Measurements from ENCODE around the gene FPGS.

The FPGS gene

GRCh38 chr9:127789179-127789578, 13.5 kb upstream of the FPGS start:
- no peak overlapping the region for H3K4ac ChIP-seq (ENCODE audit: low read depth, low read length)
- whole genome bisulfite sequencing (ENCODE audit: extremely low coverage, insufficient coverage, low lambda C conversion rate) = no CpG with 5 or more reads among the region's 25 CpGs
- H3K79me2 ChIP-seq (ENCODE audit: control insufficient read depth, insufficient read depth, low read length) = peaks cover 32% of the 10 kb centered on the region
- H3K27me3 ChIP-seq (ENCODE audit: insufficient read depth, low read length, poor library complexity) = no peaks in the 10 kb centered on the region
- no peak overlapping the region for H3K27ac ChIP-seq (ENCODE audit: low read depth, low read length)
- H2BK15ac ChIP-seq (replicated peaks; ENCODE audit: low read depth) = no peak overlapping the region
- H3K36me3 ChIP-seq (ENCODE audit: control insufficient read depth, insufficient read depth, low read length) = peaks cover 34% of the 10 kb centered on the region
- H3K4me1 ChIP-seq (ENCODE audit: control insufficient read depth, low read depth, low read length) = peaks cover 3% of the 10 kb centered on the region
- H3K79me1 ChIP-seq (ENCODE audit: low read length) = peaks cover 26% of the 10 kb centered on the region
- no peak overlapping the region for H4K8ac ChIP-seq (ENCODE audit: low read depth, low read length)
- H3K56ac ChIP-seq (ENCODE audit: low read length) = no peak overlapping the region
- no peak overlapping the region for H3K4me2 ChIP-seq (ENCODE audit: low read length)
- no peak for DNase-seq
- H3K18ac ChIP-seq (ENCODE audit: low read length) = no peak overlapping the region
- no peak overlapping the region for H3K9ac ChIP-seq (ENCODE audit: low read length)
- H2BK120ac ChIP-seq (ENCODE audit: low read depth, low read length) = no peak overlapping the region
- H2AK5ac ChIP-seq (ENCODE audit: low read length) = no peak overlapping the region
- H4K5ac ChIP-seq (ENCODE audit: low read length) = no peak overlapping the region
- no peak overlapping the region for H3K4me3 ChIP-seq (ENCODE audit: low read length)
- H3K23ac ChIP-seq (ENCODE audit: low read length) = no peak overlapping the region
- H2BK5ac ChIP-seq (ENCODE audit: low read length) = no peak overlapping the region

- Histone ChIP-seq H3K56ac (ENCODE audit: low read length) (no peak overlapping the region), H3K4ac (ENCODE audit: low read depth, low read length) (no peak overlapping the region), H2BK15ac (replicated peaks; ENCODE audit: low read depth) (no peak overlapping the region), H3K4me2 (ENCODE audit: low read length) (no peak overlapping the region), H2AK5ac (ENCODE audit: low read length) (no peak overlapping the region), H4K5ac (ENCODE audit: low read length) (no peak overlapping the region), H2BK120ac (ENCODE audit: low read depth, low read length) (no peak overlapping the region), H3K79me2 (ENCODE audit: control insufficient read depth, insufficient read depth, low read length) (peaks cover 32% of the 10 kb centered on the region), H3K18ac (ENCODE audit: low read length) (no peak overlapping the region), H3K4me3 (ENCODE audit: low read length) (no peak overlapping the region), H3K27me3 (ENCODE audit: insufficient read depth, low read length, poor library complexity) (no peaks in the 10 kb centered on the region), H3K36me3 (ENCODE audit: control insufficient read depth, insufficient read depth, low read length) (peaks cover 34% of the 10 kb centered on the region), H3K23ac (ENCODE audit: low read length) (no peak overlapping the region), H3K4me1 (ENCODE audit: control insufficient read depth, low read depth, low read length) (peaks cover 3% of the 10 kb centered on the region), H3K27ac (ENCODE audit: low read depth, low read length) (no peak overlapping the region), H3K9ac (ENCODE audit: low read length) (no peak overlapping the region), H3K79me1 (ENCODE audit: low read length) (peaks cover 26% of the 10 kb centered on the region), H4K8ac (ENCODE audit: low read depth, low read length) (no peak overlapping the region), H2BK5ac (ENCODE audit: low read length) (no peak overlapping the region)
- WGBS (ENCODE audit: extremely low coverage, insufficient coverage, low lambda C conversion rate) = no CpG with 5 or more reads among the region's 9 CpGs
- no peak for DNase-seq
Observed at GRCh38 chr9:127790094-127790855, 12.4 kb upstream of the FPGS start.

DNA sequence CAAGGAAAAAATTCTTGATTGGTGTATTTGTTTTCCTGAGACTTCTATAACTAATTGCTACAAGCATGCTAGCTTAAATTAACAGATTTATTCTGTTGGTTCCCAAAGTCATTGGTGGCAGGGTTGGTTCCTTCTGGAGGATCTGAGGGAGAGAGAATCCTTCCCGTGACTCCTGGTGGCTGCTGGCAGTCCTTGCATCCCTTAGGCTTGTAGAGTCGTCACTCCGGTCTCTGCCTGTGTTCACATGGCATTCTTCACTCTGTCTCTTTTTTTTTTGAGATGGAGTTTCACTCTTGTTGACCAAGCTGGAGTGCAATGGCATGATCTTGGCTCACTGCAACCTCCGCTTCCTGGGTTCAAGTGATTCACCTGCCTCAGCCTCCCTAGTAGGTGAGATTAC, 11.6 kb upstream of the FPGS start:
- Histone ChIP-seq H3K27me3 (ENCODE audit: insufficient read depth, low read length, poor library complexity) (no peaks in the 10 kb centered on the region), H3K56ac (ENCODE audit: low read length) (no peak overlapping the region), H2AK5ac (ENCODE audit: low read length) (no peak overlapping the region), H3K36me3 (ENCODE audit: control insufficient read depth, insufficient read depth, low read length) (peaks cover 34% of the 10 kb centered on the region), H2BK5ac (ENCODE audit: low read length) (no peak overlapping the region), H3K27ac (ENCODE audit: low read depth, low read length) (no peak overlapping the region), H3K4me2 (ENCODE audit: low read length) (no peak overlapping the region), H3K79me1 (ENCODE audit: low read length) (peaks cover 26% of the 10 kb centered on the region), H3K18ac (ENCODE audit: low read length) (no peak overlapping the region), H3K4me3 (ENCODE audit: low read length) (no peak overlapping the region), H3K23ac (ENCODE audit: low read length) (no peak overlapping the region), H3K9ac (ENCODE audit: low read length) (no peak overlapping the region), H4K5ac (ENCODE audit: low read length) (no peak overlapping the region), H2BK15ac (replicated peaks; ENCODE audit: low read depth) (no peak overlapping the region), H3K4ac (ENCODE audit: low read depth, low read length) (no peak overlapping the region), H4K8ac (ENCODE audit: low read depth, low read length) (no peak overlapping the region), H3K4me1 (ENCODE audit: control insufficient read depth, low read depth, low read length) (peaks cover 3% of the 10 kb centered on the region), H2BK120ac (ENCODE audit: low read depth, low read length) (no peak overlapping the region), H3K79me2 (ENCODE audit: control insufficient read depth, insufficient read depth, low read length) (peaks cover 32% of the 10 kb centered on the region)
- WGBS (ENCODE audit: extremely low coverage, insufficient coverage, low lambda C conversion rate) = no CpG with 5 or more reads among the region's 4 CpGs
- DNase-seq = no peak

DNA sequence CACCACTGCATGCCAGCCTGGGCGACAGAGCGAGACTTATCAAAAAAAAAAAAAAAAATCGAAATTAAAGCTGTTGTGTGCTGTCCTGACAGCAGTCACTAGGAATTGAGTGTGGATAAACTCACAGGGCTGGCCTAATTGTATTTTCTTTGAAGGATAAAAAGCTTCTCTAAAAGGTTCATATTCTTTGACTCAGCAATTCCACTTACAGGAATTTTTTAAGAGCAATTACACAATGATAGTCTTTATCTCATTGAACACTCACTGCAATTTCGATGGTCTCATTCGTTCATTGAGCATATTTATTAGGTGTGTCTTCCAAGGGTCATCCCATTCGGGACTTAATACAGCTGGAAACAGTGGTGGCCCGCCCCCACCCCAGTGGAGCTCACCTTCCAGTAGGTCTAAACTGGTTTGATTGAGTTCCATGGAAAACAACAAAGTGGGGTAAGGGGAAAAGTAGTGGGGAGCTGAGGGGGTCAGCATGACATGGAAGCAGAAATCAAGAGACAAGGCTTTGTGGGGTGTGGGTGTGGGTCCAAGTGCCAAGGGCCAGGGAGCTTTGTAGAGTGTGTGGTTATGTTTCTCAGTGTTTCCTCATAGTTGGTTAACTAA, 10.2 kb upstream of the FPGS start:
- Histone ChIP-seq H3K27me3 (ENCODE audit: insufficient read depth, low read length, poor library complexity) (no peaks in the 10 kb centered on the region), H3K18ac (ENCODE audit: low read length) (no peak overlapping the region), H3K79me2 (ENCODE audit: control insufficient read depth, insufficient read depth, low read length) (peaks cover 24% of the 10 kb centered on the region), H3K23ac (ENCODE audit: low read length) (no peak overlapping the region), H3K4ac (ENCODE audit: low read depth, low read length) (no peak overlapping the region), H3K27ac (ENCODE audit: low read depth, low read length) (no peak overlapping the region), H3K56ac (ENCODE audit: low read length) (no peak overlapping the region), H2BK5ac (ENCODE audit: low read length) (no peak overlapping the region), H4K8ac (ENCODE audit: low read depth, low read length) (no peak overlapping the region), H2BK120ac (ENCODE audit: low read depth, low read length) (no peak overlapping the region), H3K9ac (ENCODE audit: low read length) (no peak overlapping the region), H4K5ac (ENCODE audit: low read length) (no peak overlapping the region), H2AK5ac (ENCODE audit: low read length) (no peak overlapping the region), H3K4me2 (ENCODE audit: low read length) (no peak overlapping the region), H3K79me1 (ENCODE audit: low read length) (peaks cover 20% of the 10 kb centered on the region), H3K4me1 (ENCODE audit: control insufficient read depth, low read depth, low read length) (no peaks in the 10 kb centered on the region), H2BK15ac (replicated peaks; ENCODE audit: low read depth) (no peak overlapping the region), H3K36me3 (ENCODE audit: control insufficient read depth, insufficient read depth, low read length) (peaks cover 28% of the 10 kb centered on the region), H3K4me3 (ENCODE audit: low read length) (no peak overlapping the region)
- WGBS (ENCODE audit: extremely low coverage, insufficient coverage, low lambda C conversion rate) = no CpG with 5 or more reads among the region's 7 CpGs
- no peak for DNase-seq

DNA sequence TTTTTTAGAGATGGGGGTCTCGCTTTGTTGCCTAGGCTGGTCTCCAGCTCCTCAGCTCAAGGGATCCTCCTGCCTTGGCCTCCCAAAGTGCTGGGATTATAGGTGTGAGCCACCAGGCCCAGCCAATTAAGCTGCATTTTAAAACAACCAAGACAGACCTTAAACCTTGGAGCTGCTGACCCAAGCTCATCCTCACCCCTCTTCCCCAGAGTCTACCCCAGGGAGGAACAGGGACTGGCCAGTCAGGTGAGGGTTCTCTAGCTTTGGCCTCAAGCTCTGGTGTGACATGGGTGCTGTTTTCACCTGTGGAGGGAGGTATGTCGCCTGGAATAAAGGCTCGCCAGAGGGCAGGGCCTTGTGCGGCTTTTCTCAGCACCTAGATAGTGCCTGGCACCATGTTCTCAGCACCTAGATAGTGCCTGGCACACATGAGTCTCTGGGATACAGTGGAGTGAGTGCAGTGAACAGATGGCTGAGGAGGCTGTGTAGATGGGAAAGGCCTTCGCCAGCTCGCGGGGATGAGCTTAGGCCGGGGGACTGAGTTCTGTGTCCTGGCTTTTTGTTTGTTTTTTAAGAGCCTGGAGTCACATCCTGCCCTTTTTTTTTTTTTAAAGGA, 9.5 kb upstream of the FPGS start:
- H2BK15ac ChIP-seq (replicated peaks; ENCODE audit: low read depth) = no peak overlapping the region
- no peak overlapping the region for H2BK120ac ChIP-seq (ENCODE audit: low read depth, low read length)
- H3K4me2 ChIP-seq (ENCODE audit: low read length) = no peak overlapping the region
- peaks cover 17% of the 10 kb centered on the region for H3K79me2 ChIP-seq (ENCODE audit: control insufficient read depth, insufficient read depth, low read length)
- H2BK5ac ChIP-seq (ENCODE audit: low read length) = no peak overlapping the region
- no peaks in the 10 kb centered on the region for H3K27me3 ChIP-seq (ENCODE audit: insufficient read depth, low read length, poor library complexity)
- no peak overlapping the region for H3K4me3 ChIP-seq (ENCODE audit: low read length)
- H4K5ac ChIP-seq (ENCODE audit: low read length) = no peak overlapping the region
- H3K4ac ChIP-seq (ENCODE audit: low read depth, low read length) = no peak overlapping the region
- DNase-seq = no peak
- no peak overlapping the region for H3K56ac ChIP-seq (ENCODE audit: low read length)
- no peak overlapping the region for H3K27ac ChIP-seq (ENCODE audit: low read depth, low read length)
- no peak overlapping the region for H4K8ac ChIP-seq (ENCODE audit: low read depth, low read length)
- H3K18ac ChIP-seq (ENCODE audit: low read length) = no peak overlapping the region
- no peak overlapping the region for H3K9ac ChIP-seq (ENCODE audit: low read length)
- no CpG with 5 or more reads among the region's 8 CpGs for WGBS (ENCODE audit: extremely low coverage, insufficient coverage, low lambda C conversion rate)
- no peaks in the 10 kb centered on the region for H3K4me1 ChIP-seq (ENCODE audit: control insufficient read depth, low read depth, low read length)
- peaks cover 22% of the 10 kb centered on the region for H3K36me3 ChIP-seq (ENCODE audit: control insufficient read depth, insufficient read depth, low read length)
- peaks cover 15% of the 10 kb centered on the region for H3K79me1 ChIP-seq (ENCODE audit: low read length)
- no peak overlapping the region for H2AK5ac ChIP-seq (ENCODE audit: low read length)
- H3K23ac ChIP-seq (ENCODE audit: low read length) = no peak overlapping the region
